Skin of body (tissue), 3 donors: ENCODE measurements around the gene DNALI1. TPM values are rescaled to one million over a fixed set of nuclear protein-coding genes. Genes with fewer than 3 reads are reported as not detected.

ENCODE experiments used
- DNase-seq: peaks from one replicate; lab custom pipeline; 2025; lab: John Stamatoyannopoulos, UW
- small RNA-seq: library from RNA; depleted of rRNA; stranded (forward); fragments of <200 nt; gene quantifications from one replicate; pipeline ENCODE3, GENCODE V24; 2014; ENCODE audit warnings: low replicate concordance
- total RNA-seq: library from RNA; depleted of rRNA; stranded (reverse); fragments of >200 nt; gene quantifications from one replicate; pipeline ENCODE4 v1.2.3, GENCODE V29; 2014

Gene DNALI1
- total RNA-seq, 1 donor from 2014 or later, result 1.1 TPM

GRCh38 chr1:37601441-37601840, 44.7 kb downstream of the DNALI1 start:
- no peak for DNase-seq

- DNase-seq, result no peak
These were observed 46.3 kb downstream of the DNALI1 start for GRCh38 chr1:37602750-37603694.

- DNase-seq, result no peak
These were observed 48.4 kb downstream of the DNALI1 start for GRCh38 chr1:37605061-37605650.

GRCh38 chr1:37605806-37606474, 49.2 kb downstream of the DNALI1 start:
- DNase-seq, result no peak

DNA sequence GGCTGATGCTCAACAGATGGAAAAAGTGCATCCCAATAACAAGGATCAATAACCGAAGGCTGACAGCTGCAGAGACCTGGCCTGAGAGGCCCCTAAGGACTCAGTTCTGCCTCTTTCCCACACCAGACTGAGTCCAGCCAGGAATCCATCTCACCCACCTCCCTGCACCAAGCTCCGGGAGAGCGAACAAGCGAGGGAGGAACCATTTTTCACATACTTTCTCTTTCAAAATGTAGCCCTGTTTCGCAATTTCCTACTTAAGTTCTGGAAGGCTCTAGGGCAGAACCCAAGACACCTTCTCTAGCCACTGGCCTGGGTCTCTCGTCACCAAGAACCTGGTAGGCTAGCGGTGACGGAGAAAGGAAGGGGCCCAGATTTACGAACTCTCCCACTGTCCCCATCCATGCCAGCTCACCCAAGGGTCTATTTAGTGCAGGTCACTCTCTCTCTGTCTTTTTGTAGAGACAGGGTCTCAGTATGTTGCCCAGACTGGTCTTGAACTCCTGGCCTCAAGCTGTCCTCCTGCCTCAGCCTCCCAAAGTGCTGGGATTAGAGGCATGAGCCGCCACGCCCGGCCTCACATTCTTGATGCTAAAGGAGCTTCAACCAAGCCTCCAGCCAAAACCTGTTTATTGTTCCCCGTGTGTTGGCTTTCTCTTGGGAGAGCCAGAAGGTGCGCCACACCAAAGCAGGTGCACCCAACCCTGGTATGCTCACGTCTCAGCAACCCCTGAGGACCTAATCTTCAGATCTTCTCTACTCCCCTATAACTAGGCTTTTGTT, 49.9 kb downstream of the DNALI1 start:
- no peak for DNase-seq

DNA sequence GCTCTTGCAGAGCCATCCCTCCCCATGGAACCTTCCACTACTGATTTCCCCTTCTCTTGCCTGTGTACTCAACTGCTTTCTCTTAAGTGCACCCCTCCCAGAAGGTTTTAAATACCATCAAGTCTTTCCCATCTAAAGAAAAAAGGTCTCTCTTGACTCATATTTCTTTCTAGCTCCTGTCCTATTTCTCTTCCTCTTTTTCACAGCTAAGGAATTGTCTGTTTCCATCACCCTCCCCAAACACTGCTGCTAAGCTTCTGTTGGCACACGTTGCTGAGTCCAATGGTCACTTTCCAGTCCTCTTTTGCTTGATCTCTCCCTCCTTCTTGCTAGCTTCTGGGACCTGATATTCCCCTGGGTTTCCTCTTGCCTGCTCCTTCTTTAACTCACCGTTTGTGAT, 52.3 kb downstream of the DNALI1 start:
- DNase-seq, result no peak

- DNase-seq, result no peak
These were observed 53.3 kb downstream of the DNALI1 start for GRCh38 chr1:37609994-37610393.

- no peak for DNase-seq
These were observed 55.4 kb downstream of the DNALI1 start for GRCh38 chr1:37612186-37612585.

DNA sequence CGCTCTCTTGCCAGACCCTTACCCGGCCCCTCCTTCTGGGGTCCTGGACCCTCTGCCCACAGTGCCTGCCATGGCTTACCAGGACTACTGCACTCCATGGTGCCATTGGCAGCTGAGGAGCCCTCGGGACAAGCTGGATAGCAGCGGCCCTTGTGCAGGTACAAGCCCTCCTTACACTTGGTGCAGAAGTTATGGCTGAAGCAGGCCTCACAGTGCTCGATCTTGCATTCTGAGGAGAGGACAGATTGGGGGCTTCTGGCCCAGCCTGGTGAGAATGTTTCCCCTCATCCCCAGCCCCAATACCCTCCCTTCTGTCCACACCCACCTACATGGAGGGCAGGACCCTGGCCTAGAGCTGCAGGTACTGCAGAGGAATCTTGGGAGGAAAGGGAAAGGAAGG, 57.4 kb downstream of the DNALI1 start:
- DNase-seq, result no peak

DNA sequence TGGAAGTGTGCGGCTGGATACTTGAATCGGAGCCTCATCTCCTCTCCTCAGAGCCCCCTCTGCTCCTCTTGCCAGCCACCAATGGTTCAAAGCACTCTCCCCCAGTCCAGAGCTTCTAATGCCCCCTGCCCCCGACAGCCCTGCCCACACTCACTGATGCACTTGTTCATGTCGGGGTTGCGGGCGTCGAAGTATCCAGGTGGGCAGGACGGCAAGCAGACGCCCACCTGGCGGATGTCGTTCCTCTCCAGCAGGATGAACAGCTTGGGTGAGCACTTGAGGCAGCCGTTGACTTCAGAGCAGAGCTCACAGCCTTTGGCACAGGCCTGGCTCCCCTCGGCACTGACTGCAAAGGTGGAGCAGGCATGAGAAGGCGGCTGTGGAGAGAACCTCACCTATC, 59.6 kb downstream of the DNALI1 start:
- no peak for DNase-seq

Small RNA genes lying within 50 kb of the gene (small RNA-seq; reads per million reads assigned to genes)
- gene AL034379.1, result not detected

Other genes with a start within 250 kb of the DNALI1 start
- gene ZC3H12A, start 82.4 kb upstream of the DNALI1 start, total RNA-seq, result 18.1 TPM
- 44.2 TPM for gene MEAF6, start 42.2 kb upstream of the DNALI1 start, total RNA-seq
- 11.7 TPM for gene SNIP1, start 2.6 kb upstream of the DNALI1 start, total RNA-seq
- 70.7 TPM for gene GNL2, start 39.0 kb downstream of the DNALI1 start, total RNA-seq
- gene RSPO1, start 78.0 kb downstream of the DNALI1 start, total RNA-seq, result 10.4 TPM
- 3.3 TPM for gene CDCA8, start 135.6 kb downstream of the DNALI1 start, total RNA-seq
- gene EPHA10, start 208.2 kb downstream of the DNALI1 start, total RNA-seq, result 0.49 TPM
- gene MANEAL, start 236.9 kb downstream of the DNALI1 start, total RNA-seq, result 3.5 TPM